A549 (cell line): Measurements from ENCODE around the gene IL19.

Experiments used
- CTCF ChIP-seq: fragments of >200 bp; sonication (Bioruptor Twin); formaldehyde crosslinking; IDR thresholded peaks from 3 replicates; pipeline ENCODE4 v1.5.1; 2016
- E2F6 ChIP-seq: IDR thresholded peaks from 2 replicates; pipeline ENCODE4 v1.6.1; 2012; ENCODE audit warnings: low read depth, borderline replicate concordance
- KDM1A ChIP-seq: fragments of 200-600 bp; sonication (generic); IDR thresholded peaks from 2 replicates; pipeline ENCODE4 v1.6.1; 2016; ENCODE audit warnings: low read depth, mild to moderate bottlenecking

- TF ChIP-seq CTCF = no peak
- no peak for TF ChIP-seq E2F6
- TF ChIP-seq KDM1A = no peak
These were observed 33.7 kb downstream of the IL19 start for GRCh38 chr1:206804156-206804737.
